ENCODE results near the gene PDGFB.

The PDGFB gene

DNA sequence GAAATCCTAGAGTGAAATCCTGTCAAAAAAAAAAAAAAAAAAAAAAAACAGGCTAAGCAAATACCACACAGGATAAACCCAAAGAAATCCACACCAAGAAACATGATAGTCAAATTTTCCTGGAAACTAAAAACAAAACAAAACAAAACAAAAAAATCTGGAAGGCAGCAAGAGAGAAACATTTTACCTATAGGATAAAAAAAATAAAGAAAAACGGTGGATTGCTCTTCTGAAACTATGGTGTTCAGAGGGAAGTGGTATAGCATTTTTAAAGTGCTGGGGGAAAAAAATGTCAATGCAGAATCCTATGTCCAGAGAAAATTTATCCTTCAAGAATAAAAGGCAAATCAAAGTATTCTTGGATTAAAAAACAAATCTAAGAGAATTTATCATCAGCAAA is 50.7 kb downstream of the PDGFB start:
- no peak for DNase-seq

DNA sequence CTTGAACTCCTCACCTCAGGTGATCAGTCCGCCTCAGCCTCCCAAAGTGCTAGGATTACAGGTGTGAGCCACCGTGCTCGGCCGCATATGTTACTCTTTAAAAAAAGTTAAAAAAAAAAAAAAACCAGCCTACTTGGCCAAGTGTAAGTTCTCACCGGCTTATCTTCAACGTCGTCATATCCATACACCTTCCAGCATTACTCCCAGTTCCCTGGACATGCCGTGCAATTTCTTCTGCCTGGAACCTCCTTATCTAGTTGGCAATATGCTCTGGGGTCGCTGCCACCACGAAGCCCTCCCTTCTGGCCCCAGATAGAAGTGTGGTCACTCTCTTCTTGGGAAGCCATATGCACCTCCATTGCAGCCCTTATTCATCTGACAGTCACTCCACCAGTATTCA is 56.0 kb downstream of the PDGFB start:
- no peak for DNase-seq

DNA sequence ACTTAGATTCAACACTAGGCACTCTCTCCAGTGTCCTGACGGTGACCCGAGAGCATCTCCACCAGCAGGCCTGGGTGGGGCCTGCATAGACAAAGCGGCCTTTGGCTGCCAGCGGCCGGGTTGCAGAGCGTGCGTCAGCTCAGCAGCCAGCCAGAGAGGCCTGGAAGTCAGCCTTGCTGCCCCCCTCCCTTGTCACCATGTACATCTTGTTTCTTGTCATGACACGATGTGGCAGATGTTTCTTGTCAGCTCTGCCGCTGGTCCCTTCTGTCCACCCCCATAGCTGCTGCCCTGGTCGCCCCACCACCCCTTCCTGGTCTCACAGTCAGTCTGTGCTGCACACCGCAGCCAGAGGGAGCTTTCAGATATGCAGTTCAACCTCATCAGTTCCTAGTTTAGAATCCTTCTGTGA is 59.2 kb downstream of the PDGFB start:
- no peak for DNase-seq

DNA sequence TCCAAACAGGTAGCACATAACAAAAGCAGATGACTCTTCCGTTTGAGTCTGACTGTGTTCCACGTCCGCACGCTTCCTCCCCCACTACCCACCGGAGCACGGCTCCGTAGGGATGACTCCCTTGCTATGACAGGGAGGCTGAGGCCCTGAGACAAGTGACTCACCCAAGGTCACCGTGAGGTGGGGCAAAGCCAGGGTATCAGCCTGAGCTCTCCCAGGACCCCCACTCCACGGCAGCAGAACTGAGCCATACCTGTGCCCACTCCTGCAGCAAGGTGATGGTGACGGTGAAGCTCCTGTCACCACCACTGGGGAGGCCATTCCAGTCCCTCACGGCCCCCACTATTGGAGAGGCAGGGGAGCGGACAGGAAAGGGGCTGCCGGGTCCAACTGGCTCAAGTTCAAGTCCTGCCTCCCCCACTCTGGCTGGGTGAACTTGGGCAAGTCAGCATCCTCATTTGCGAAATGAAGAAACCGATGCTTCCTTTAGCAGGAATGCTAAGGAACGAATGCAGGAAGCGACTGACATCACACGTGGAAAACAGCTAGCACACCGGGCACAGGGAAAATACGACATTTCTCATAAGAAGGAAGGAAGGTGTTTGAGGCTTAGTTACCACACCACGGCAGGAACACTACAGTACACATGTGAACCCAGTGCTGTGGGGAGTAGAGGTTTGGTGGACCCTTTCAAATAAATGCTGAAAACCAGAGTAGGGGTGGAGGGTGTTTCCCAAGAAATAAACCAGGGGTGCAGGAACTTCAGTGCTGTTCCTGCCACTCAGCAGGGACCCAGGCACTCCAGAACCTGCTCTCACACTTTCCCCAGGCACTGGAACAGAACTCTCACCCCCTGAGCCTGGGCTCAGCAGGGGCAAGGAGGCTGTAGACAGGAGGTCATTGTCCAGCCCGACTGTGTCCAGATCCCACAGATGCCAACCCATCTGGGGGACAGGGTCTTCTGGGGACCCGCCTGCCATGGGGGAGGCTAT is 59.9 kb downstream of the PDGFB start:
- no peak for DNase-seq

DNA sequence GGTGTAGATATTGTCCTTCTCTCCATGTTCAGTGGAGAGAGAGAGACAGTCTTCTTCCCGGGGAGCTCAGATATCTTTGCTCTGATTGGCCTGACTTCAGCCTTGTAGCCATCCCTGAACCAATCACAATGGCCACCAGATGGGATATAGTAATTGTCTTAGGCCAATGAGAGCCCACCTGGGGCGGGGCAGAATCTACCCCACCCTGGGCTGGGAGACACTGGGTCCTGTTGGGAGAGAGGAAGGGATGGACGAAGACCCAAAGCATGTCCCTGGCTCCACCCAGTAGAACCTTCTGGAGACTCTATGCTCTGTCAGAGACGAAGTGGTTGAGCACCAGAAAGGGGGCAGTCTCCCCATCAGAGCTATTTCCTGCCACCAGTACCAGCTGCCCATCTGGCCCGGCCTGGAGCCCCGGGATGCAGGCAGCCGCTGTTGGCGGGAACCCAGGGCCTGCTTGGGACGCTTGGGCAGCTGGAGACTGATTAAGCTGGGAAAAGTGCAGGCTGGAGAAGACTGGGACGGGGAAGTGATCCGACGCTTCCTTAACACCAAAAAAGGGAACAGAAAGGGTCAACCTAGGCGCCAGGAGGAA is 60.7 kb downstream of the PDGFB start:
- no peak for DNase-seq

DNA sequence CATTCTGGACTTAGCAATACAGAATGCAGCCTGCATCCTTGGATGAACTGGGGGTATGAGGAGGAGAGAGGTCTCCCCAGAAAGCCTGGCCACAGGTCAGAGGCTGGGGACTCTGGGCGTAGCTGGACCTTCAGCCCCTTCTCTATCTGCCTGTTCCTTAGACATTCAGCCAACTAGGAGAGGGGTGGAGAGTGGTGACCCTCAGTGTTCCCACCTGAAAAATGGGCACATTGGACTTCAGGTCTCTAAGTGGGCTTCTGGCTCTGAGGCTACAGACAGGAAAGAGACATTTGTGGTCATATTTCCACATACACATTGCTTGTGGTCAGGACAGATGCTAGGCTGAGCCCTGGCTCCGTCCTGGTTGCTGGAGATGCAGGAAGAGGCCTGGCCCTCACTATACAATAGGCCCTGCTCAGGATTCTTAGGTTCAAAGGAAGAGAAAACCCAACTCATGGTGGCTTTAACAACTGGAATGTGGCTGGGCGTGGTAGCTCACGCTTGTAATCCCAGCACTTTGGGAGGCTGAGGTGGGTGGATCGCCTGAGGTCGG is 62.2 kb downstream of the PDGFB start:
- DNase-seq, result no peak

DNA sequence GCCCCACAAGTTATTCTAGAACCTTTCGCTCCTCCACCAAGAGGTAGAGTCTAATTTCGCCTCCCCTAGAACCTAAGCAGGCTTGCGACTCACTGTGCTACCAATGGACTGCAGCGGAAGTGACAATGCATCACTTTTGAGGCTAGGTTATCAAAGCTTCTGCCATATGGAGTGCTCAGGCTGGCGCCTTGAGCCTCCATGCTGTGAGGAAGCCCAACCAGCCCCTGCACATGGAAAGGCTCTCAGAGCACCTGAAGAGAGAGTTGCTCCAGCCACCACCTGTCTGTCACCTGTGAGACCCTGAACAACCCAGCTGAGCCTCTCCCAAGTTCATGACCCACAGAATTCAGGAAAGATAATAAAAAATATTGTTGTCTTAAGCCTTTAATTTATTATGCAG is 63.0 kb downstream of the PDGFB start:
- DNase-seq, result no peak

DNA sequence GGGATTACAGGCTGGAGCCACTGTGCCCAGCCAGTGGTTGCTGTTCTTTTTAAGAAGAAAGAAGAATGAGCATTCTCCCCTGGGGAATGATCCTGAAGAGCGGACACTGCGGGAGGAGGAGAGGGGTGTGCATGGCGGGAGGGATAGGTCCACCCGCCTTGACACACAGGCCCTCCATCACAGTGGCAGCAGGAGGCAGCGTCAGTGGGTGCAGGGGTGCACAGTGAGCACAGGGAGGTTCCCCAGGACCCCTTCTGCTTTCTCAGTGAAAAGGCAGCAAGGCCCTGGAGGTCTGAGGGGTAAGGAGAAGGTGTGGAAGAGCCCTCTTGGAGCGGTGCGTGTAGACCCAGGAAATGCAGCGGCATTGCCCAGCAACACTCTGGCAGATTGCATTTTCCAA is 63.4 kb downstream of the PDGFB start:
- DNase-seq, result no peak

GRCh38 chr22:39179841-39180335 is 64.9 kb downstream of the PDGFB start:
- no peak for DNase-seq

DNA sequence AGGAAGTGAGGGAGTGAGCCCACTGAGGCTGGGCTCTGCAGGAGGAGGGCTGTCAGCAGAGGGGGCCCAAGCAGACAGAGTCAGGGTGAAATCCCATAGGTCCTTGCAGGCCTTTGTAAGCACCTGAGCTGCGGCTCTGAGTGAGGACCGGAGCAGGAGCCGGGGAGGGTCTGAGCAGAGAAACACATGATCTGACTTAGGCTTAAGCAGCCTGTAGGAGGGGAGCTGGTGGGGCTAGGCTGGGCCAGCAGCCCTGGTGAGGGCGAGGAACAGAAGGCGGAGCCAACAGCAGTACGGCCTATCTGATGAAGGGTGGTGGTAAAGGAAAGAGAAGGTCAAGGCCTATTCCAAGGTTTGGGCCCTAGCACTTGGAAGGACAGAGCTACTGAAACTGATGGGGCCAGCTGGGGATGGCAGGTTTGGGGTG is 65.4 kb downstream of the PDGFB start:
- no peak for DNase-seq

GRCh38 chr22:39178206-39179111 is 66.3 kb downstream of the PDGFB start:
- no peak for DNase-seq

GRCh38 chr22:39177791-39178190 is 67.0 kb downstream of the PDGFB start:
- no peak for DNase-seq

DNA sequence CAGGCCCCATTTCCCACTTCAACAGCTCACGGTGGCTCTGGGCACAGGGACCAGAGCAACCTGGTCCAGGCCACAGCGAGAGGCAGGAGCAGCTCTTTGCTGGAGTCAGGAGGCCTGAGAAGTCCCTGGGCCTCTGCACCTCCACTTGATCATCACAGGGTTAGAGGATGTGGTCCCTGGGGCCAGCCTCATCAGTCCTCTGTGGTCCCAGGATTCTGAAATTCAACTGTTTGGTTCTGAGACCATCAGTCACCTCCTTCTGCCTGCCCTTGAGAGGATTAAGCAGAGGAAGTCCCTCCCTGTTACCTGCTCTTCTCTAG is 67.4 kb downstream of the PDGFB start:
- DNase-seq, result no peak

GRCh38 chr22:39176714-39177455 is 67.9 kb downstream of the PDGFB start:
- DNase-seq, result no peak

- no peak for DNase-seq
Observed at GRCh38 chr22:39176143-39176713, 68.6 kb downstream of the PDGFB start.

GRCh38 chr22:39175353-39176142 is 69.2 kb downstream of the PDGFB start:
- no peak for DNase-seq

GRCh38 chr22:39174498-39175352 is 70.1 kb downstream of the PDGFB start:
- DNase-seq, result peak; percentile 17 to 30

DNA sequence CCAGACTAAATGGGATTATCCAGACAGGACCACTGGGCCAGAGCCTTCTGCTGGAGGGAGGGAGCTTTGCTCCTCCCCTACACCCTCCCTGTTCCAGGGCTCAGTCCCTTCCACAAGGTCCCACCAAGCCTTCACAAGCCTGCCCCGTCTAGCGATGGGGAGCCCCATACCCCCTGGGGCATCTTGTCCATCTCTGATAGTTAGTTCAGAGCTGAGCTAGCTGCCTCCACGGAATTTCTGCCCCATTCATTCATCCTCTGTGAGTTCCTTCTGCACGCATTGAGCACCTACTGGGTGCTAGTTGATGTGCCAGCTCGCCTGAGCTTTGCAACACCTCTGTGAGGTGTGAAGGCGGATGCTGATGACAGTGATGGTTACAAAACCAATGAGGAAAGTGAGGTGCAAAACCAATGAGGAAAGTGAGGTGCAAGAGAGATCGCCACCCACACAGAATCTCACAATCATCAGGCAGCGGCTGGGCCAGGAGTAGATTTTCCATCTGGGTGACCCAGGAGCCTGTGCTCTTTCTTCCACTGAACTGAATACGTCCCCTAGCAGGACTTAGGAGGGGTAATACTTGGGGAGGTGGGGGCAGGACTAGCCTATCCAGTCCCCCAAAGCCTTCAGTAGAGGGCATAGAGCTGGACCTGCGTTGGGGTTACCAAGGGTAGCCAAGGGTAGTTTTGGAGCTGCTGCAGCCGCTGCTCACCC is 70.8 kb downstream of the PDGFB start:
- no peak for DNase-seq
